HepG2 (cell line): ENCODE data around the gene UBE2O. TPM values are rescaled to one million over a fixed set of nuclear protein-coding genes. Genes with fewer than 3 reads are reported as not detected.

ENCODE experiments used
- ATRX ChIP-seq: sonication (generic); formaldehyde crosslinking; IDR thresholded peaks from 2 replicates; pipeline ENCODE4 v1.4.0; 2020; ENCODE audit warnings: missing genetic modification reagents, borderline replicate concordance
- HMGA1 ChIP-seq: sonication (generic); formaldehyde crosslinking; conservative IDR thresholded peaks from 2 replicates; pipeline ENCODE4 v1.4.0; 2020; ENCODE audit warnings: missing genetic modification reagents
- JUNB ChIP-seq: sonication (generic); formaldehyde crosslinking; IDR thresholded peaks from 2 replicates; pipeline ENCODE4 v1.8.0; 2022; ENCODE audit warnings: missing genetic modification reagents, mild to moderate bottlenecking, borderline replicate concordance
- MEIS2 ChIP-seq: sonication (generic); formaldehyde crosslinking; IDR thresholded peaks from 2 replicates; pipeline ENCODE4 v1.9.0; 2021; ENCODE audit warnings: mild to moderate bottlenecking, missing genetic modification reagents
- NPAS2 ChIP-seq: sonication (generic); formaldehyde crosslinking; IDR thresholded peaks from 2 replicates; pipeline ENCODE4 v1.8.0; 2022; ENCODE audit warnings: mild to moderate bottlenecking, missing genetic modification reagents, borderline replicate concordance
- PATZ1 ChIP-seq: sonication (generic); formaldehyde crosslinking; IDR thresholded peaks from 2 replicates; pipeline ENCODE4 v1.4.0; 2020; ENCODE audit warnings: missing genetic modification reagents
- POLR2A ChIP-seq, 2 experiments: IDR thresholded peaks; 2 replicates each; pipeline ENCODE4 v1.6.1; 2011; ENCODE audit warnings: low read depth in 2 of 2, low read length in 2 of 2, mild to moderate bottlenecking in 1 of 2, moderate library complexity in 1 of 2; ENCODE audit not compliant: insufficient read depth in 1 of 2
- RARA ChIP-seq: IDR thresholded peaks from 2 replicates; pipeline ENCODE4 v1.6.1; 2016; ENCODE audit warnings: missing genetic modification reagents, missing compliant biosample characterization
- SP1 ChIP-seq, 2 experiments: fragments of 450-650 bp in 1 of 2; sonication (generic) in 1 of 2; formaldehyde crosslinking in 1 of 2; IDR thresholded peaks; 2 replicates each; pipeline versions ENCODE4 v1.4.0 to v1.6.1; 2016 to 2020; ENCODE audit warnings: missing genetic modification reagents in 1 of 2
- SRSF1 ChIP-seq: fragments of 200-400 bp; formaldehyde crosslinking; optimal IDR thresholded peaks from 2 replicates; pipeline ENCODE3; 2017; ENCODE audit warnings: mild to moderate bottlenecking, low read depth, low read length, moderate library complexity
- TRIM24 ChIP-seq: sonication (generic); formaldehyde crosslinking; IDR thresholded peaks from 2 replicates; pipeline ENCODE4 v1.8.0; 2022; ENCODE audit warnings: mild to moderate bottlenecking, missing genetic modification reagents
- ZFAT ChIP-seq: sonication (generic); formaldehyde crosslinking; conservative IDR thresholded peaks from 2 replicates; pipeline ENCODE4 v1.8.1; 2023; ENCODE audit warnings: missing genetic modification reagents, inconsistent platforms
- ZFP37 ChIP-seq: sonication (generic); formaldehyde crosslinking; IDR thresholded peaks from 2 replicates; pipeline ENCODE4 v1.4.0; 2020; ENCODE audit warnings: missing genetic modification reagents, borderline replicate concordance
- ZNF350 ChIP-seq: sonication (generic); formaldehyde crosslinking; IDR thresholded peaks from 2 replicates; pipeline ENCODE4 v1.4.0; 2020; ENCODE audit warnings: mild to moderate bottlenecking, low read depth, missing genetic modification reagents, borderline replicate concordance
- ZNF414 ChIP-seq: sonication (generic); formaldehyde crosslinking; IDR thresholded peaks from 2 replicates; pipeline ENCODE4 v1.5.0; 2020; ENCODE audit warnings: missing genetic modification reagents
- ZNF839 ChIP-seq: sonication (generic); formaldehyde crosslinking; IDR thresholded peaks from 2 replicates; pipeline ENCODE4 v1.4.0; 2020; ENCODE audit warnings: missing genetic modification reagents, mild to moderate bottlenecking, borderline replicate concordance
- polyA plus RNA-seq, 8 experiments: library from polyadenylated mRNA; depleted of rRNA in 3 of 8; stranded (reverse) in 7 of 8; unstranded in 1 of 8; fragments of >200 nt; fragmentation: Illumina TruSeq in 4 of 8; extraction: Trizol in 4 of 8; gene quantifications; 2 replicates each; pipeline versions ENCODE4 v1.2.1 to v1.2.3, GENCODE V29; 2011 to 2016; ENCODE audit warnings: low read depth in 4 of 8, missing spikeins in 1 of 8, mixed read lengths in 1 of 8; ENCODE audit not compliant: insufficient read depth in 1 of 8
- total RNA-seq, 5 experiments: library from RNA; depleted of rRNA; stranded (reverse); fragments of >200 nt; fragmentation: Illumina TruSeq; extraction: Trizol; gene quantifications; 2 replicates each; pipeline ENCODE4 v1.2.3, GENCODE V29; 2016; ENCODE audit warnings: low read depth in 1 of 5
- TF ChIP-seq, protein P1 (sequence below): sonication (generic); formaldehyde crosslinking; conservative IDR thresholded peaks from 2 replicates; pipeline ENCODE4 v1.8.0; 2022; ENCODE audit warnings: low read depth, missing genetic modification reagents
- TF ChIP-seq, protein P2 (sequence below): sonication (generic); formaldehyde crosslinking; IDR thresholded peaks from 2 replicates; pipeline ENCODE4 v1.8.0; 2023; ENCODE audit warnings: mild to moderate bottlenecking, missing genetic modification reagents
- TF ChIP-seq, protein P3 (sequence below): sonication (generic); formaldehyde crosslinking; IDR thresholded peaks from 2 replicates; pipeline ENCODE4 v1.4.0; 2020; ENCODE audit warnings: mild to moderate bottlenecking, missing genetic modification reagents
- TF ChIP-seq, protein P4 (sequence below): sonication (generic); formaldehyde crosslinking; IDR thresholded peaks from 2 replicates; pipeline ENCODE4 v1.5.0; 2020; ENCODE audit warnings: mild to moderate bottlenecking, missing genetic modification reagents

UBE2O gene
- total and polyA plus RNA-seq, 2 of the 13 experiments (the other 11 are each of a cell fraction or from before 2014, with no cell fraction given) = 21.5 to 23.5 TPM

GRCh38 chr17:76353599-76354316 is 99.2 kb downstream of the UBE2O start, which contains the start of gene PRPSAP1 (continued):
- peak; percentile 53; the same call in 1 of the 2 replicates for TF ChIP-seq PATZ1 (CRISPR knock-in tag)
- TF ChIP-seq, protein P1, sequence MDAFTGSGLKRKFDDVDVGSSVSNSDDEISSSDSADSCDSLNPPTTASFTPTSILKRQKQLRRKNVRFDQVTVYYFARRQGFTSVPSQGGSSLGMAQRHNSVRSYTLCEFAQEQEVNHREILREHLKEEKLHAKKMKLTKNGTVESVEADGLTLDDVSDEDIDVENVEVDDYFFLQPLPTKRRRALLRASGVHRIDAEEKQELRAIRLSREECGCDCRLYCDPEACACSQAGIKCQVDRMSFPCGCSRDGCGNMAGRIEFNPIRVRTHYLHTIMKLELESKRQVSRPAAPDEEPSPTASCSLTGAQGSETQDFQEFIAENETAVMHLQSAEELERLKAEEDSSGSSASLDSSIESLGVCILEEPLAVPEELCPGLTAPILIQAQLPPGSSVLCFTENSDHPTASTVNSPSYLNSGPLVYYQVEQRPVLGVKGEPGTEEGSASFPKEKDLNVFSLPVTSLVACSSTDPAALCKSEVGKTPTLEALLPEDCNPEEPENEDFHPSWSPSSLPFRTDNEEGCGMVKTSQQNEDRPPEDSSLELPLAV (CRISPR knock-in tag) = no peak
- no peak for TF ChIP-seq ATRX (CRISPR knock-in tag)
- TF ChIP-seq, protein P2, sequence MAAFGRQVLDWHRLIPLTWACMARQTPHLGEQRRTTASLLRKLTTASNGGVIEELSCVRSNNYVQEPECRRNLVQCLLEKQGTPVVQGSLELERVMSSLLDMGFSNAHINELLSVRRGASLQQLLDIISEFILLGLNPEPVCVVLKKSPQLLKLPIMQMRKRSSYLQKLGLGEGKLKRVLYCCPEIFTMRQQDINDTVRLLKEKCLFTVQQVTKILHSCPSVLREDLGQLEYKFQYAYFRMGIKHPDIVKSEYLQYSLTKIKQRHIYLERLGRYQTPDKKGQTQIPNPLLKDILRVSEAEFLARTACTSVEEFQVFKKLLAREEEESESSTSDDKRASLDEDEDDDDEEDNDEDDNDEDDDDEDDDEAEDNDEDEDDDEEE = peak; percentile 96
- TF ChIP-seq SRSF1 = peak; percentile 41
- no peak for TF ChIP-seq TRIM24 (CRISPR knock-in tag)
- TF ChIP-seq JUNB = no peak
- TF ChIP-seq POLR2A (IDR thresholded peaks at IDR 0.05; ENCODE audit: insufficient read depth in 1 of 2, low read depth in 2 of 2, low read length in 2 of 2) = peak; percentile 98 to 100
- no peak; the same call in 1 of the 2 replicates for TF ChIP-seq RARA (CRISPR knock-in tag)
- TF ChIP-seq ZNF350 (CRISPR knock-in tag) = peak; percentile 98
- TF ChIP-seq ZFP37 = peak; percentile 65; the same call in 1 of the 2 replicates
- TF ChIP-seq, protein P3, sequence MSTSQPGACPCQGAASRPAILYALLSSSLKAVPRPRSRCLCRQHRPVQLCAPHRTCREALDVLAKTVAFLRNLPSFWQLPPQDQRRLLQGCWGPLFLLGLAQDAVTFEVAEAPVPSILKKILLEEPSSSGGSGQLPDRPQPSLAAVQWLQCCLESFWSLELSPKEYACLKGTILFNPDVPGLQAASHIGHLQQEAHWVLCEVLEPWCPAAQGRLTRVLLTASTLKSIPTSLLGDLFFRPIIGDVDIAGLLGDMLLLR (CRISPR knock-in tag) = no peak; the same call in 1 of the 2 replicates
- TF ChIP-seq ZFAT (CRISPR knock-in tag) = 0 out of 2 replicates have a peak, but pooled peaks have one; percentile 57
- 0 out of 2 replicates have a peak, but pooled peaks have one; percentile 24 for TF ChIP-seq ZNF414 (CRISPR knock-in tag)
- no peak for TF ChIP-seq HMGA1 (CRISPR knock-in tag)
- TF ChIP-seq, protein P4, sequence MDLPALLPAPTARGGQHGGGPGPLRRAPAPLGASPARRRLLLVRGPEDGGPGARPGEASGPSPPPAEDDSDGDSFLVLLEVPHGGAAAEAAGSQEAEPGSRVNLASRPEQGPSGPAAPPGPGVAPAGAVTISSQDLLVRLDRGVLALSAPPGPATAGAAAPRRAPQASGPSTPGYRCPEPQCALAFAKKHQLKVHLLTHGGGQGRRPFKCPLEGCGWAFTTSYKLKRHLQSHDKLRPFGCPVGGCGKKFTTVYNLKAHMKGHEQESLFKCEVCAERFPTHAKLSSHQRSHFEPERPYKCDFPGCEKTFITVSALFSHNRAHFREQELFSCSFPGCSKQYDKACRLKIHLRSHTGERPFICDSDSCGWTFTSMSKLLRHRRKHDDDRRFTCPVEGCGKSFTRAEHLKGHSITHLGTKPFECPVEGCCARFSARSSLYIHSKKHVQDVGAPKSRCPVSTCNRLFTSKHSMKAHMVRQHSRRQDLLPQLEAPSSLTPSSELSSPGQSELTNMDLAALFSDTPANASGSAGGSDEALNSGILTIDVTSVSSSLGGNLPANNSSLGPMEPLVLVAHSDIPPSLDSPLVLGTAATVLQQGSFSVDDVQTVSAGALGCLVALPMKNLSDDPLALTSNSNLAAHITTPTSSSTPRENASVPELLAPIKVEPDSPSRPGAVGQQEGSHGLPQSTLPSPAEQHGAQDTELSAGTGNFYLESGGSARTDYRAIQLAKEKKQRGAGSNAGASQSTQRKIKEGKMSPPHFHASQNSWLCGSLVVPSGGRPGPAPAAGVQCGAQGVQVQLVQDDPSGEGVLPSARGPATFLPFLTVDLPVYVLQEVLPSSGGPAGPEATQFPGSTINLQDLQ (CRISPR knock-in tag) = peak; percentile 68; the same call in 1 of the 2 replicates
- TF ChIP-seq MEIS2 (CRISPR knock-in tag) = no peak; the same call in none of the 2 replicates
- no peak for TF ChIP-seq SP1 (IDR thresholded peaks at IDR 0.05)
- TF ChIP-seq SP1 (CRISPR knock-in tag; IDR thresholded peaks at IDR 0.05) = peak; percentile 65; the same call in 1 of the 2 replicates
- peak; percentile 98 for TF ChIP-seq ZNF839 (CRISPR knock-in tag)
- no peak for TF ChIP-seq NPAS2 (CRISPR knock-in tag)
